Stimulated activated CD4-positive, alpha-beta T cell treated with anti-CD3 and anti-CD28 coated beads, Interleukin-1b, Interleukin-23, amount 100 ng/mL, for 1 hour (primary cell): ENCODE measurements around the gene KLHDC7A.

Source experiments
- DNase-seq, 2 donors: peaks; one replicate each; pipeline ENCODE4 v3.0.0-alpha.2; 2020; ENCODE audit warnings: low read depth in 2 of 2

The KLHDC7A gene

DNA sequence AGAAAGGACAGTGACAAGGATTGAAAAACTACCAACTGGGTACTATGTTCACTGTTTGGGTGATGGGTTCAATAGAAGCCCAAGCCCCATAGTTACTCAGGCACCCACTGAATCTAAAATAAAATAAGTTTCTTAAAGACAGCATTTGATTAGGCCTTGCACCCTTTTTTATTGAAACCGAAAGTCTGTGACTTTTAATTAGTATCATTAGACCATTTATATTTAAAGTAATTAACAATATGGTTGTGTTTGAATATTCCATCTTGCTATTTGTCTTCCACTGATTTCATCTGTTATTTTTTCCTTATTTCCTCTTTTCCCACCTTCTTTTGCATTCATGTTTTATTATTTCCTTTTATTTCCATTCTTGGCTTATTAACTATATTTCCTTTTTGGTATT, 27.4 kb downstream of the KLHDC7A start:
- no peak for DNase-seq

DNA sequence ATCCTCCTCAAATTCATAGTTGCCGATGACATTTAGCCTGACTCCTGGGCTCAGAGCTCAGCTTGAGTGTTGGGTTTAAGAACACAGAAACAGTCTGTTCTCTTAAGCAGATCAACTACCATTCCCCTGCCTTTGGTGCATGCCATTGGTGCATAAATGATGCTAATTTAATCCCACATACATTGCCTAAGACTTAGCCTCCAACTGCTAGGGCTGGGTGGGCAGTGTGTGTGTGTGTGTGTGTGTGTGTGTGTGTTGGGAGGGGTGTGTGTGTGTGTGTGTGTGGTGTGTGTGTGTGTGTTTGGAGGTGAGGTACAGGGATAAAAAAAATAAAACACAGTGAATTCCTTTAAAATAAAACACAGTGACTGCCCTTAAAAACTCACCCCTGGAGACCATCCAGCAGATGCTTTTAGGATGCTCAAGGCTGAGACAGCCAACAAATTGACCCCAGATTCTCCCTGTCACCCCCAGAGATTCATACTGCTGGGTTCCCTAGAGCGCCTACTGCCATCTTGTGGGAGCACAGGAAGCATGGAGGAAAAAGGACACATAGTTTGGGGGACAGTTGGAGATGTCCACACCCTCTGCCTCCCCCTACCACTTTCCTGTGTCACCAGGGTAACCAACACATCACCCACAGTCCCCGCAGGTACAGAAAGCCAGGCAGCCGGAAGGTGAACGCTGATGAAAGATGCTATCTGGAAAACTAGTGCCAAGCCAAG, 30.6 kb downstream of the KLHDC7A start:
- DNase-seq, result no peak

DNA sequence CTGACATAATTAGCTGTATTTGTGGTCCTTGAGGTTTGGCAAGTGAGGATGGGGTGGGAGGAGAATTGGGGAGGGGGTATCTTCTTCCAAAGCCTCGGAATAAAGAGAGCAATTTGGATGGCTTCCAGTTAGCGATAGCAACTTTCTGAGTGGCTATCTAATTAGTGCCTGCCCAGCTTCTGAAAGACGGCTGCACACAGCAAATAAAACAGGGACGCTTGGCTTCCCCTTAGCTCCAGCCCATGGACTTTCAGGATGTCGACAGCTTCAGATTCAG, 31.1 kb downstream of the KLHDC7A start:
- no peak for DNase-seq

DNA sequence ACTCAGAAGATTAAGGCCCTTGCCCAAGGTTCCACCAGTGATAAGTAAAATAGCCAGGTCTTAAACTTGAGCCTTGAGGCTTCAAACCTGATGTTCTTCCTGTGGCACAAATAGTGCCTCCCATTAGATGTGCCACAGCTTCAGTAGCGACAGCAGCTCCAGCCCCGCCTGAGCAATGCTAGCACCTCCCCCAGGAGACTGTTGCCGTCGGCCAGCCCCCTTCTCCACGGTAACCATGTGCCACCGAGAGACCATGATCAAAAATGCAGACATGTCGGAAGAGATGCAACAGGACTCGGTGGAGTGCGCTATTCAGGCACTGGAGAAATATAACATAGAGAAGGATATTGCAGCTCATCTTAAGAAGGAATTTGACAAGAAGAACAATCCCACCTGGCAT, 32.2 kb downstream of the KLHDC7A start:
- no peak for DNase-seq

DNA sequence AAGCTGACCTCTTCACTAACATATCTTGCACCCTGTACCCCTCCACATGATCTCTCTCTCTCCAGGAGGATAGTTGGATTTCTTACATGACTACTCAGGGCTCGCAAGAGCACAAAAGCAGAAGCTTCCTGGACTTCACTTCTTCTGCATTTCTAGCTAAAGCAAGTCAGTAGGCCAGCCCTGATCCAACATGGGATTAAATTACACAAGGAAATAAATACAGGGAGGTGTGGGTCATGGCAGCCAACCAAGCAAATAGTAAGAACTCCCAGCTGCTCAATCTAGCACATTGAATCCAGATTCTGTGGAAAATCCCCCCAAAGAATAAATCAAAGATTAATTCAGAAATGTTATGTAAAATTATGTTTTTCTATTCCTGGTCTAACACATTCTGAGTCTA, 33.3 kb downstream of the KLHDC7A start:
- DNase-seq, result no peak

DNA sequence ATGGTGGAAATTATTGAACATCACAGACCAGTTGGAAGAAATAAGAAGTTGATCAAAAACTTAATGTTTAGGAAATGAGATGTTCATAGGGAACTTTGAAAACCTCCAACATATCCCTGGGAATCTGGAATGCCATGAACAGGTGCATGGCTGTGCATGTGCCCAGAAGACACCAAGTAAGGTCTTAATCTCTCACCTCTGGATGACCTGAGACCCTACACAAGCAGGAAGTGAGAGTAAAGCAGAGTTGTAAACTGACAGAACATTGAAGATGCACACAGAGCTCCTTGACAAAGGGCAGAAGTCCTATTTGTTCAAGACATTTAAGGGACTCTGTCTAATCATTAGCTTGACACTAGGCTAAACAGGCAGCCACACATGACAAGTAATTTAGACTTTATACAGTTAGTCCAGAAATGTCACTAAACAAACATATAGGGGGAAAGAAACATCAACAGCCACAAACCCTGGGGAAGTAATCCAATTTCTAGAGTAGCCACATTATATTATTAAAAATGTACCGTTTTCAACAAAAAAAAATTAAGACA, 34.5 kb downstream of the KLHDC7A start:
- no peak for DNase-seq

DNA sequence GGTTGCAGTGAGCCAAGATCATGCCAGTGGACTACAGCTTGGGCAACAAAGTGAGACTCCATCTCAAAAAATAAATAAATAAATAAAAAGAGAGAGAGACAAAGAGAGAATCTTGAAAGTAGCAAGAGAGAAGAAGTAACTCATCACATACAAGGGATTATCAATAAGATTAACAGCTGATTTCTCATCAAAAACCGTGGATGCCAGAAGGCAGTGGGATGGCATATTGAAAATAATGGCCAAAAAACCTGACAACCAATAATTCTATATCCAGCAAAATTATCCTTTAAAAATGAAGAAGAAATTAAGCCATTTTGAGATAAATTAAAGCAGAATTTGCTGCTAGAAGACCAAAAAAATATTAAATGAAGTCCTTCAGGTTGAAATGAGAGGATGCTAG, 35.7 kb downstream of the KLHDC7A start:
- DNase-seq, result no peak

DNA sequence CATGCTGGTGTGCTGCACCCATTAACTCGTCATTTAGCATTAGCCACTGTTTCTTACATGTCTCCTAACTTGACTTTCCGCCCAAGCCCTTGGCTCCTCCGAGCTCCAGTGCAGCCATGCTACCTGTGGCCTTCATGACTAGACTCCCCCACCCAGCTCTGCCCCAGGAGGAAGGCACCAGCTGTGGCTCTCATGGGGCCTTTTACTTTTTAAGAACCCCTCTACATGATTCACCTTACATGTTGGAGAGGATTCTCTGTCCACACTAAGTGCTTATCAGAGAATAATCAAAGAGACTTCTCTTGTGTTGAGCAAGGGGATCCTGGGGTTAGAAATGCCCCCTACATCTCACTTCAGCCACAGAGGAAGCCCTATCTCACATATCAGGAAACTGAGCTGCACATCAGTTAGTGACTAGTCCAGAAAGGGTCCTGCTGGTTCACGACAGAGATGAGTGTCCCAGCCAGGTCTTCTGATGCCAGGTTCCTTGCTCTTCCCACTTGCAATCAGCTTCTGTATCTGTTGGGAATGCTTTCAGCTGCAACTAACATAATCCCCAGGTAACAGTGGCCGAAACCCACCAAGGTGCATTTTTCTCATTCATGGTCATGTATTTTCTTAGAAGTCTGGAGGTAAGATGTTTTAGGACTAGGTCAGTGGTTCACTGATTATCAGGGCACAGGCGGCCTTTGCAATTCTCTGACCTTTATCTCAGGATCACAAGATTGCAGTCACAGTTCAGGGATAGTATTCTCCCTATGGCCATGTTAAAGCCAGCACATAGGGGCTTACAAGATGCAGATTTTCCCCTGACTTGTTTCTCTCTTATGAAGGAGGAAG, 45.9 kb downstream of the KLHDC7A start:
- no peak for DNase-seq

DNA sequence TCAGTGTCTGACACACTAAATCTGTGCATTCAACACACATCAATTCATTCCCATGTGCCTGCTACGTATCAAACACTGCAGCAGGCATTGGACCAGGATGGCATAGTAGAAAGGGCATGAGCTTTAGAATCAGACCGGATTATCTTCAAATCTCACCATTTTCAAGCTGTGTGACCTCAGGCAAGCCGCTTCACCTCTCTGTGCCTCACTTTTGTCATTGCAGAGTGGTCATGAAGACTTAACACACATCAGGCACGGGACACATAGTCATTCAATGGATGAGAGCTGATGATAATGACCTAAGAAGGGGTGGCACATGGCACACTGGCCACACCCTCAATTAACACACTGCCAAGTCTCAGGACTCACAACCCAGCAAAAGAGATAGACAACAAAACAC, 46.8 kb downstream of the KLHDC7A start:
- no peak for DNase-seq

DNA sequence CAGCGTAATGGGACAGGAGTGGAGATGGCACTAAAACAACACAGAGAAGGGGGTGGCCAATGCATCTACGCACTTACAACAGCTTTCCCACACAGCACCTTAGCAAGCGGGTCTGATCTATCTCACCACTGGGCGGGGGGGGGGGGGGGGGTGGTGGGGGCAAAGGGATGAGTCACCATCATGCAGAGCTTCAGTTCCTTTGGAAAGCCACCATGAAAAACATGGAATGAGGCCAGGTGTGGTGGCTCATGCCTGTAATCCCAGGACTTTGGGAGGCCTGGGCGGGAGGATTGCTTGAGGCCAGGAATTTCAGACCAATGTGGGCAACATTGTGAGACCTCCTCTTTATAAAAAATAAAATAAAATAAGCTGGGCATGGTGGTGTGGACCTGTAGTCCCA, 47.2 kb downstream of the KLHDC7A start:
- DNase-seq, result no peak

DNA sequence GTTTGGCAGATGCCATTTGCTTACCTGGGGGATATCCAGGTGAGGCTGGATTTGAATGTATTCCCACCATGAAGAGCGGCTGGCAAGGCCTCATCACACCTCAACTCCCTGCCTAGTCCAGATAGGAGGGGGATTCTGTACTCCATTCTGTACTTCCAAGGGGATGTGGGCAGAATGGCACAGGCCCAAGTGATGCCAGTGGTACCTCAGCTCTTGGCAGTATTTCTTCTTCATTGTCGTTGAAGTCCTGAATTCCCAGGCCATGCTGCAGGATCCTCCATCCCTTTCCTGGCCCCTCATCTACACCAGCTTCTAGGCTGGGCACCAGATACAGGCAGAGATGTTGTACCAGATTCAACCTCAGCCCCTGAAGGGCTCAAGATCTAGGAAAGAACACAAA, 47.9 kb downstream of the KLHDC7A start:
- DNase-seq, result no peak

DNA sequence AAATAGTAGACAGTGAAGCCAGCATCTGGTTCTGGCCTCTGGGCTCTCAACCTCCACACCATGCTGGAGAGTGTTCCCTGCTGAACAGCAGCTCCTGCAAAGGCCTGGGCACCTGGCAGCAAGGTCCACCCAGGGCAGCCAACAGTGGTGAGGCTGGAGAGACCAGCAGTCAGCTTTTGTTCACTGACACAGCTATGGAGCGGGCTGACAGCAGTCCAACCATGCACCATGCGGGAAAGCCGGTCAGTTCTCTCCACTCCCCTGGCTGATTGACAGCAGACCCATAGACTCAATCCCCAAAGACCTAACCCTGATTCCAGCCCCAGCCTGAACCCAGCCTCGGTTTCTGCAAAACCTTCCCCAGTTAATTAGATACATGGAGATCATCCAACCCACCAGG, 49.0 kb downstream of the KLHDC7A start:
- DNase-seq, result no peak

DNA sequence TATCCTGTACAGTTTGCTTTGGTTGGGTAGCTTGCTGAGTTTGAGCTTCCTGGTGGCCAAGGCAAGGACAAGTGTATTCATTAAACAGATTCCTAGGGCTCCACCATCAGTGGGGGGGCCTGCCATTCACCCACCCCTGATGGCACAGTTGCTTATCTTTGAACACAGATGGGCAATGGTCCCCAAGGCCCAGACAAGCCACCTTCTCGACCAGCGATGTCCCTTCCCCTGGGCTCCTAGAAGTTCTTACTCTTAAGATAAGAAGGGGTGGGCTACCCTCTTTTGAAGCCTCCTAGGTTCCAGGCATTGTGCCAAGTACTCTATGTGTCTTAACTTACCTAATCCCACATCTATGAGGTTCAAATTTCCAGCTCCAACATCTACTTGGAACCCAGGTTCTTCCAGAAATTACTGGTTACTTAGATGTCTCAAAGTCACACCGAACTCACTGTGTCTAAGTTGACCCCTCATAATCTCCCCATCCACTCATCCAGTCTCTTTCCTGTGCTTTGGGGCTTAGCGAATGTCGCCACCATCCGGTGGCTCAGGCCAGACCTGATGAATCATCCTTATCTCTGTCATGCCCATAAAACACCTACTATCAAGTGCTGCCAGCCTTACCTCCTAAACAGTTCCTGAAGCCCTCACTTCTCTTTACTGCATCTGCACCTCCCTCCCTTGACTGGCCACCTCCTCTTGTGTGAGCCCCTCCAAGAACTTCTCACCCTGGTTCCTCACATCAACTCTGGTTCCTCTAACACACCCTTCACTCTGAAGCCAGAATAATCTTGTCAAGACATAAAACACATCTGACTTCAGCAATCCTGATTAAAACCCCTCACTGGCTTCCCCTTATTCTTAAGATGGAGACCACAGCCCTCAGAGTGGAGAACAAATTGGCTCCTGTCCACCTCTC, 50.1 kb downstream of the KLHDC7A start:
- no peak for DNase-seq

DNA sequence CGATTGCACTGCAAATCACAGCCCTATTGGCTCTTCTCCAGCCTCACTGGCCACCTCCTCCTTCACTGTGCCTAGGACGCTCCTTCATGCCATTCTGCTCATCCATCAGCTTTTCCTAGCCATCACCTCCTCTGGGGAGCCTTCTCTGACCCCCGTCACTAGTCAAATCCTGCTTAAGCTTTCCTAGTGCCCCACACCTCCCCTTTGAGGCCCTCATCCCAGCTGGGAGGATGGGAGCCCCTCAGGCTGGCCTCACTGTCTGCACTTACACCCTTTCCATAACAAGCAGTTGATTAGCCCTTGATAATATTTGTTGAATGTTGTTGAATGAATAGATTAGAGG, 50.7 kb downstream of the KLHDC7A start:
- no peak for DNase-seq

DNA sequence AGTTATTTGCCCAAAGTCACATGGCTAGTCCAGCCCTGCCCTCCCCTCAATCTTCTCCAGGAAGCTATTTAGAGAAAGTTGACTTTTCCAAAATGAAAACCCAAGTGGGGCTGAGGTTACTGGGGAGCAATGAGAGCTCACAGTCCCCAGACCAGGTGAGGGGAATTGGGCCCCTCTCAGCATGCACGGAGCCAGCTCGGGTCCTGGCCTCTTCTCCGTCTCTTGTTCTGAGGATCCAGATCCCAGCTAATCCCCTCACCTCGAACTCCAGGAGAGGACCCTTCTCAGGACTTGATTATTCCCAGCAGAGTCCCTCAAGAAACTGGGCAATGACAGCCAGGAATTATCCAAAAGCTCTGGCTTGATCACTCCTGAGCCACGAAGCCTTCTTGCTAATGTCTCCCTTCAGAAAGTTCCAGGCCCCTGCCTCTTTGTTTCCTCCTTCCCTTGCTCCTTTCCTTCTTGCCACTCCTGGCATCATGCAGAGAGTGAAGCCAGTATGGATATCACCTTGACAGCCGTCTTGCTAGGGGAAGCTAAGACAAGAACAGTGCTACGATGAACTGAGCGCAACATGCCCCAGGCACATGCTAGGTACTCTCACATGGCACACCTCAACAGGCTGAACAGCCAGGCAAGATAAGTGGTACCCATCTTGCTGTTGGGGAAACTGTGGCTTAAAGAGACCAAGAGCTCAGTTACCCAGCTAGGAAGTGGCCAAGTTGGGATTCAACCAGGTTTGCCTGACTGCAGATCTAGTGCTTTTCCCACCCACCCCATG, 51.9 kb downstream of the KLHDC7A start:
- no peak for DNase-seq

DNA sequence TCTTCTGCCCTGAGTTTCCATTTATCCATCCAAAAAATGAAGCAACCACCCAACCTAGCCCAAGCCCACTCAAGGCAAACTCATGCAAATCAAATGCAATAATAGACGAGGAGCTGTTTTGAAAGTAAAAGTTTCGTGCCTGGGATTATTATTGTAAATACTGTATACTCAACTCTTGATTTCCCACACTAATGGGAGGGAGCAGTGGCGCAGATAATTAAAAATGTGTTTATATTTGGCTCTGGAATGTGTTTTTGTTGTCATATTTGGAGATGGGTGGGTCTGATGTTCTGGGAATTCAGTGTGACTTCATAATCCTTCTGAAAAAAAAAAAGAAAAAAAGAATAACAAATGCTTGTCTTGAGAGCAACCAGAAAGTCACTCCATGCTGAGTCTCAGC, 52.5 kb downstream of the KLHDC7A start:
- no peak for DNase-seq

DNA sequence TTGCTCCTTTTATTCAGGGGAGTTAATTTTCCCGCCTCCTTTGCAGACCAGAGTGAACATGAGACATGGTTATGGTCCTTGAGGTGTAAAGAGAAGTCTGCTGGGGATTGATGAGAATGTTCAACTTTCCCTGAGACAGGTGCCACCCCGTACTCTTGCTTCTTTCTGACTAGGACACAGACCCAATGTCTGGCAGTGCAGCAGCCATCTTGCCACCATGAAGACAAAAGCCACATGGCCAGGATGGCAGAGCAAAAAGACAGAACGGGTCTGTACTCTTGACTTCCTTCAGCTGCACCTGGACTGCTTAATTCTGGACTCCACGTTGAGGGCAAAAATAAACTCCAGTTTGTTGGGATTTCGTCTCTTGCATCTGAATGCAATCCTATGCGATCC, 54.1 kb downstream of the KLHDC7A start:
- DNase-seq, result no peak
